ENCODE results near the gene ZNF438.

ZNF438 gene

DNA sequence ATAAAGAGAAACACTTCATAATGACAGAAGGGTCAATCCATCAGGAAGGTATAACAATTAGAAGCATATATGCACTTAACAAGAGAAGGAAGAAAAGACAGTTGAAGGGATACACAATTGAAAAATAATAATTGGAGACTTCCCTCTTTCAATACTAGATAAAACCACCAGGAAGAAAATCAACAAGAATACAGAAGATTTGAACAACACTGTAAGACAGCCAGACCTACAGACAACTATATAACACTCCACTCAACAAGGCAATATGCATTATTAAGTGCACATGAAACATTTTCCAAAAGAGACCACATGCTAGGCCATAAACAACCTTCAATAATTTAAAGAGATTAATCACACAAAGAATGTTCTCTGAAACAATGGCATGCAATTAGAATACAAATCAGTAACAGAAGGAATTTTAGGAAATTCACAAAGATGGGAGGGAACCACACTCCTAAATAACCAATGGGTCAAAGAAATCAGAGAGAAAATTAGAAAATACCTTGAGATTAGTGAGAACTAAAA lies 35.1 kb downstream of the ZNF438 start:
- no peak overlapping the region for H2BK15ac ChIP-seq (ENCODE audit: low read depth, poor library complexity, severe bottlenecking)
- H3K23ac ChIP-seq (ENCODE audit: low read length in 2 of 2), result no peak overlapping the region
- H3K79me1 ChIP-seq (replicated peaks; ENCODE audit: low read length, poor library complexity, severe bottlenecking), result peaks cover 18% of the 10 kb centered on the region
- no peak overlapping the region for H3K4me2 ChIP-seq (ENCODE audit: low read length, poor library complexity, severe bottlenecking)
- H2BK120ac ChIP-seq (ENCODE audit: low read depth, low read length), result no peak overlapping the region
- no peak overlapping the region for H2AK5ac ChIP-seq (ENCODE audit: low read length, severe bottlenecking)
- no peak overlapping the region for H2BK5ac ChIP-seq (ENCODE audit: low read depth, low read length, poor library complexity, severe bottlenecking)
- H3K4me3 ChIP-seq (ENCODE audit: insufficient read depth in 1 of 2, low read depth in 1 of 2, low read length in 2 of 2), result no peak overlapping the region
- H3K4me1 ChIP-seq (ENCODE audit: control insufficient read depth, insufficient read depth, low read depth, low read length), result peaks cover 5% of the 10 kb centered on the region
- no peaks in the 10 kb centered on the region for H3K27me3 ChIP-seq (ENCODE audit: control insufficient read depth in 1 of 2, insufficient read depth in 1 of 2, low read length in 2 of 2)
- H3K14ac ChIP-seq (ENCODE audit: low read length in 2 of 2), result no peak overlapping the region
- H3K36me3 ChIP-seq (ENCODE audit: control insufficient read depth in 1 of 2, insufficient read depth in 2 of 2, low read depth in 1 of 2, low read length in 2 of 2), result peaks cover 3 to 17% of the 10 kb centered on the region in 2 experiments
- H3K18ac ChIP-seq (ENCODE audit: low read depth in 1 of 2, low read length in 2 of 2), result no peak overlapping the region
- no peak overlapping the region for H3K9ac ChIP-seq (ENCODE audit: low read length)
- no peak overlapping the region for H3K27ac ChIP-seq (ENCODE audit: low read length, poor library complexity, severe bottlenecking)
- H2AFZ ChIP-seq (ENCODE audit: low read depth, low read length), result no peak overlapping the region
- no peak overlapping the region for H4K91ac ChIP-seq (ENCODE audit: low read length)
- peaks cover 26% of the 10 kb centered on the region for H3K9me3 ChIP-seq (ENCODE audit: control insufficient read depth, low read length)
- DNase-seq, result no peak
- no peak overlapping the region for H3K4ac ChIP-seq (ENCODE audit: low read depth in 1 of 2, low read length in 2 of 2)
- H4K8ac ChIP-seq (ENCODE audit: low read length), result no peak overlapping the region
- no peak overlapping the region for H2BK12ac ChIP-seq (ENCODE audit: low read length in 2 of 2)

GRCh38 chr10:30995081-30995770 lies 36.4 kb downstream of the ZNF438 start:
- H4K91ac ChIP-seq (ENCODE audit: low read length), result no peak overlapping the region
- no peak overlapping the region for H2AFZ ChIP-seq (ENCODE audit: low read depth, low read length)
- H3K9me3 ChIP-seq (ENCODE audit: control insufficient read depth, low read length), result peaks cover 26% of the 10 kb centered on the region
- no peak overlapping the region for H3K4ac ChIP-seq (ENCODE audit: low read depth in 1 of 2, low read length in 2 of 2)
- no CpG with 5 or more reads among the region's 3 CpGs for WGBS
- H2AK5ac ChIP-seq (ENCODE audit: low read length, severe bottlenecking), result no peak overlapping the region
- H3K18ac ChIP-seq (ENCODE audit: low read depth in 1 of 2, low read length in 2 of 2), result no peak overlapping the region
- H3K27me3 ChIP-seq (ENCODE audit: control insufficient read depth in 1 of 2, insufficient read depth in 1 of 2, low read length in 2 of 2), result no peaks in the 10 kb centered on the region
- H3K4me2 ChIP-seq (ENCODE audit: low read length, poor library complexity, severe bottlenecking), result no peak overlapping the region
- H3K4me3 ChIP-seq (ENCODE audit: insufficient read depth in 1 of 2, low read depth in 1 of 2, low read length in 2 of 2), result no peak overlapping the region
- H4K8ac ChIP-seq (ENCODE audit: low read length), result no peak overlapping the region
- no peak overlapping the region for H2BK5ac ChIP-seq (ENCODE audit: low read depth, low read length, poor library complexity, severe bottlenecking)
- peaks cover 5% of the 10 kb centered on the region for H3K4me1 ChIP-seq (ENCODE audit: control insufficient read depth, insufficient read depth, low read depth, low read length)
- no peak overlapping the region for H3K9ac ChIP-seq (ENCODE audit: low read length)
- peaks cover 3 to 17% of the 10 kb centered on the region in 2 experiments for H3K36me3 ChIP-seq (ENCODE audit: control insufficient read depth in 1 of 2, insufficient read depth in 2 of 2, low read depth in 1 of 2, low read length in 2 of 2)
- H2BK120ac ChIP-seq (ENCODE audit: low read depth, low read length), result no peak overlapping the region
- H3K79me1 ChIP-seq (replicated peaks; ENCODE audit: low read length, poor library complexity, severe bottlenecking), result peaks cover 21% of the 10 kb centered on the region
- H2BK15ac ChIP-seq (ENCODE audit: low read depth, poor library complexity, severe bottlenecking), result no peak overlapping the region
- H3K27ac ChIP-seq (ENCODE audit: low read length, poor library complexity, severe bottlenecking), result no peak overlapping the region
- no peak overlapping the region for H3K23ac ChIP-seq (ENCODE audit: low read length in 2 of 2)
- H2BK12ac ChIP-seq (ENCODE audit: low read length in 2 of 2), result no peak overlapping the region
- no peak for DNase-seq
- no peak overlapping the region for H3K14ac ChIP-seq (ENCODE audit: low read length in 2 of 2)

GRCh38 chr10:30993155-30993554 lies 38.5 kb downstream of the ZNF438 start:
- Histone ChIP-seq H3K4me1 (ENCODE audit: control insufficient read depth, insufficient read depth, low read depth, low read length) (no peaks in the 10 kb centered on the region), H2BK12ac (ENCODE audit: low read length in 2 of 2) (no peak overlapping the region), H3K23ac (ENCODE audit: low read length in 2 of 2) (no peak overlapping the region), H2BK120ac (ENCODE audit: low read depth, low read length) (no peak overlapping the region), H2AK5ac (ENCODE audit: low read length, severe bottlenecking) (no peak overlapping the region), H2BK15ac (ENCODE audit: low read depth, poor library complexity, severe bottlenecking) (no peak overlapping the region), H3K27me3 (ENCODE audit: control insufficient read depth in 1 of 2, insufficient read depth in 1 of 2, low read length in 2 of 2) (no peaks in the 10 kb centered on the region), H4K91ac (ENCODE audit: low read length) (no peak overlapping the region), H3K27ac (ENCODE audit: low read length, poor library complexity, severe bottlenecking) (no peak overlapping the region), H2AFZ (ENCODE audit: low read depth, low read length) (no peak overlapping the region), H4K8ac (ENCODE audit: low read length) (no peak overlapping the region), H3K4ac (ENCODE audit: low read depth in 1 of 2, low read length in 2 of 2) (no peak overlapping the region), H3K18ac (ENCODE audit: low read depth in 1 of 2, low read length in 2 of 2) (no peak overlapping the region), H3K4me2 (ENCODE audit: low read length, poor library complexity, severe bottlenecking) (no peak overlapping the region), H3K9ac (ENCODE audit: low read length) (no peak overlapping the region), H3K14ac (ENCODE audit: low read length in 2 of 2) (no peak overlapping the region), H3K79me1 (replicated peaks; ENCODE audit: low read length, poor library complexity, severe bottlenecking) (peaks cover 21% of the 10 kb centered on the region), H3K9me3 (ENCODE audit: control insufficient read depth, low read length) (peaks cover 26% of the 10 kb centered on the region), H3K36me3 (ENCODE audit: control insufficient read depth in 1 of 2, insufficient read depth in 2 of 2, low read depth in 1 of 2, low read length in 2 of 2) (peaks cover 3 to 17% of the 10 kb centered on the region in 2 experiments), H3K4me3 (ENCODE audit: insufficient read depth in 1 of 2, low read depth in 1 of 2, low read length in 2 of 2) (no peak overlapping the region), H2BK5ac (ENCODE audit: low read depth, low read length, poor library complexity, severe bottlenecking) (no peak overlapping the region)
- DNase-seq, result no peak
- 96% methylated on average over 1 of the region's 1 CpG for WGBS

DNA sequence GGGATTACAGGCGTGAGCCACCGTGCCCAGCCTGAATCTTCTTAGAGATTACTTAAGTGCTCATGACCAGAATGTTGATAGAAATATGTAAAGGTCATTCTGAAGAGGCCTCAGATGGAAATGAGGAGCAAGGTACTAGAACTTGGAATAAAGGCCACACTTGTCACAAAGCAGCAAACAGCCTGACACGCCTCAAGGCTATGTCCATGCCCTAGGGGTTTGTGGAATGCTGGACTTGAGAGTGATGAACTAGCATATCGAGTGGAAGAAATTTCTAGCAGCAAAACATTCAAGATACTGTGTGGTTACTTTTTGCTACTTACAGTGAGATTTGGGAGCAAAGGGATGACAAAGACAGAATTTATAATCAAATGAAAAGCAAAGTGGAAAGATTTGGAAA lies 39.0 kb downstream of the ZNF438 start:
- H3K14ac ChIP-seq (ENCODE audit: low read length in 2 of 2), result no peak overlapping the region
- no peaks in the 10 kb centered on the region for H3K27me3 ChIP-seq (ENCODE audit: control insufficient read depth in 1 of 2, insufficient read depth in 1 of 2, low read length in 2 of 2)
- H2BK120ac ChIP-seq (ENCODE audit: low read depth, low read length), result no peak overlapping the region
- H3K23ac ChIP-seq (ENCODE audit: low read length in 2 of 2), result no peak overlapping the region
- no peak overlapping the region for H2AK5ac ChIP-seq (ENCODE audit: low read length, severe bottlenecking)
- no peak overlapping the region for H2BK12ac ChIP-seq (ENCODE audit: low read length in 2 of 2)
- peaks cover 21% of the 10 kb centered on the region for H3K79me1 ChIP-seq (replicated peaks; ENCODE audit: low read length, poor library complexity, severe bottlenecking)
- no peak for DNase-seq
- no peak overlapping the region for H3K27ac ChIP-seq (ENCODE audit: low read length, poor library complexity, severe bottlenecking)
- H2AFZ ChIP-seq (ENCODE audit: low read depth, low read length), result no peak overlapping the region
- no peak overlapping the region for H3K18ac ChIP-seq (ENCODE audit: low read depth in 1 of 2, low read length in 2 of 2)
- H3K4ac ChIP-seq (ENCODE audit: low read depth in 1 of 2, low read length in 2 of 2), result no peak overlapping the region
- 68% methylated on average over 4 of the region's 4 CpGs for WGBS
- H4K8ac ChIP-seq (ENCODE audit: low read length), result no peak overlapping the region
- H3K4me2 ChIP-seq (ENCODE audit: low read length, poor library complexity, severe bottlenecking), result no peak overlapping the region
- H3K9me3 ChIP-seq (ENCODE audit: control insufficient read depth, low read length), result peaks cover 26% of the 10 kb centered on the region
- H3K4me1 ChIP-seq (ENCODE audit: control insufficient read depth, insufficient read depth, low read depth, low read length), result no peaks in the 10 kb centered on the region
- H2BK15ac ChIP-seq (ENCODE audit: low read depth, poor library complexity, severe bottlenecking), result no peak overlapping the region
- H4K91ac ChIP-seq (ENCODE audit: low read length), result no peak overlapping the region
- H3K4me3 ChIP-seq (ENCODE audit: insufficient read depth in 1 of 2, low read depth in 1 of 2, low read length in 2 of 2), result no peak overlapping the region
- peaks cover 3 to 17% of the 10 kb centered on the region in 2 experiments for H3K36me3 ChIP-seq (ENCODE audit: control insufficient read depth in 1 of 2, insufficient read depth in 2 of 2, low read depth in 1 of 2, low read length in 2 of 2)
- no peak overlapping the region for H2BK5ac ChIP-seq (ENCODE audit: low read depth, low read length, poor library complexity, severe bottlenecking)
- H3K9ac ChIP-seq (ENCODE audit: low read length), result no peak overlapping the region

All from mesenchymal stem cell (in vitro differentiated cells and primary cell).